Ammon's horn (tissue), 1 donor: ENCODE data around the gene EIF2AK3.
"Not testable (repeated sequence)": the region's sequence is repeated elsewhere in the genome, so short reads cannot be mapped to it uniquely, and the experiment has no call there.

ENCODE experiments used
- DNase-seq: peaks from one replicate; pipeline ENCODE4 v3.0.0-alpha.2; 2016; ENCODE audit warnings: low spot score

Gene EIF2AK3

GRCh38 chr2:88596141-88596830 lies 31.0 kb downstream of the EIF2AK3 start:
- no peak for DNase-seq

- no peak for DNase-seq
These were observed 35.6 kb downstream of the EIF2AK3 start for GRCh38 chr2:88591698-88592097.

GRCh38 chr2:88590998-88591613 lies 36.2 kb downstream of the EIF2AK3 start:
- DNase-seq: peak; percentile 73

- DNase-seq: no peak
These were observed 41.3 kb downstream of the EIF2AK3 start for GRCh38 chr2:88585969-88586368.

- no peak for DNase-seq
These were observed 45.2 kb downstream of the EIF2AK3 start for GRCh38 chr2:88582030-88582429.

DNA sequence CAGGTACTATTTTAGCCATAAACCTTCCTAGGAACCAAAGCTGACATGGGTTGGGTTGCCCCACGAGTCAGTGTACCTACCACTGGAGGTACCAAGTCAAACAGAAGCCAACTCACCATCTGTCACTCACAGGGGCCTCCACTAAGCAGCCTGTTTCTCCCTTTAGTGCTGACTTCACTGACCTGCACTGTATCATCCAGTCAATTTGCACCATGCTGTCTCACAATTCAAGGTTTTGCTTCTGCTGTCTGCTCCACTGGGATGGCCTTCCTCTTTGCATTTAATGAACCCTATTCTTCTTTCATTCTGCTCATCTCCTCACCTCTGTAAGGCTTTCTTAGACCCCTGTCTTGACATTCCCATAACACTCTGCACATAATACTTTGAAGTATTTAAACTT lies 47.2 kb downstream of the EIF2AK3 start:
- no peak for DNase-seq

DNA sequence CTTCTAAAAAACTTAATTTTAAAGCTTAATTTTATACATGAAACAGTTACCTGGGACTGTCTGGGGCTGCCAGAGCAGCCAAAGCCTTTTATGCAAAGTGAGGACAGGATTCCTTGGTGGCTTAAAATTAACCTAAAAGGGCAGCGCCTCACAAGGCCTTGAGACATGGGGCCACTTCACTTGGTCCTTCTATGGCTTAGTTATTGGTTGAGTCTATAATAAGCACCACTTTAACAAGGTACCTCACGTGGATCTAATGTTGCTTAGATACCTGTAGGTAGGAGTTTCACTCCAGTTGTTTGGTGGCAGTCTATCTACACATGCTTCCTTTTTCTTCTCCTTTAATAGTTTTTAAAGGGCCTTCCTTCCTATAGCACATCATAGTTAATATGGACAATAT lies 51.6 kb downstream of the EIF2AK3 start:
- no peak for DNase-seq

- no peak for DNase-seq
These were observed 52.2 kb downstream of the EIF2AK3 start for GRCh38 chr2:88575051-88575450.

GRCh38 chr2:88574445-88574844 lies 52.8 kb downstream of the EIF2AK3 start:
- DNase-seq: no peak

GRCh38 chr2:88568179-88568578 lies 59.1 kb downstream of the EIF2AK3 start:
- DNase-seq: no peak

DNA sequence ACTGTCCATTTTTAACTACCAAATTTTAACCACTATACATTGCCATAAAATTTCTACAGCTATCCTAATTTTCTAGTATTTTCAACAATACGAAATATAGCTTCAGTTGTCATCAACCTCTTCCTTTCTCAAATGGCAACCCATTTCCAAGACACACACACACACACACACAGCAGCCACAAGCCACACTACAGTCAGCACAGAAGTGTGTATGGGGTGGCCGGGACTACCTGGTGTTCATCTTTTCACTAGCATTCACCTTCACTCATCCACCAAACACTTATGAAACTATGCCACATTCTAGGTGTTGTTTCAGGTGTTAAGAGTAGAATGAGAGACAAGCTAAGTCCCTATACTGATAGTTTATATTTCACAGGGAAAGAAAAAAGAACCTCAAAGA lies 62.9 kb downstream of the EIF2AK3 start:
- DNase-seq: no peak

DNA sequence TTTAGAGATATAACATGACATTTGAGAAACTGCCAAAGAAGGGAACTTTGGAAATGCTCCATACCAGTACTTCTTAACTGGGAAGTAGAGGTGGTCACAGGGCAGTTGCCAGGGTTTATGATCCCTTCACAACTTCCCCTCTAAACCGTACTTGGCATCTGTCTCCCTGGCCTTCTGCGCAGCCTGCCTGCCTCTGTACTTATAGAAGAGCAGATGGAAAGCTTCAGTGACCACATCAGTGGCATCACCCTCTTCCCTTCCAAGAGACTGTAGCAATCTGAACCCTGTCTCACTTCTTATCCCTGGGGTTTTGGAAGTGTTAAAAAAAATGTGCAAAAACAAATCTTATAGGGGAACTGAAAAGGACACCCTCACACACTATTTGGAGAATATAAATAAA lies 64.1 kb downstream of the EIF2AK3 start:
- DNase-seq: no peak

DNA sequence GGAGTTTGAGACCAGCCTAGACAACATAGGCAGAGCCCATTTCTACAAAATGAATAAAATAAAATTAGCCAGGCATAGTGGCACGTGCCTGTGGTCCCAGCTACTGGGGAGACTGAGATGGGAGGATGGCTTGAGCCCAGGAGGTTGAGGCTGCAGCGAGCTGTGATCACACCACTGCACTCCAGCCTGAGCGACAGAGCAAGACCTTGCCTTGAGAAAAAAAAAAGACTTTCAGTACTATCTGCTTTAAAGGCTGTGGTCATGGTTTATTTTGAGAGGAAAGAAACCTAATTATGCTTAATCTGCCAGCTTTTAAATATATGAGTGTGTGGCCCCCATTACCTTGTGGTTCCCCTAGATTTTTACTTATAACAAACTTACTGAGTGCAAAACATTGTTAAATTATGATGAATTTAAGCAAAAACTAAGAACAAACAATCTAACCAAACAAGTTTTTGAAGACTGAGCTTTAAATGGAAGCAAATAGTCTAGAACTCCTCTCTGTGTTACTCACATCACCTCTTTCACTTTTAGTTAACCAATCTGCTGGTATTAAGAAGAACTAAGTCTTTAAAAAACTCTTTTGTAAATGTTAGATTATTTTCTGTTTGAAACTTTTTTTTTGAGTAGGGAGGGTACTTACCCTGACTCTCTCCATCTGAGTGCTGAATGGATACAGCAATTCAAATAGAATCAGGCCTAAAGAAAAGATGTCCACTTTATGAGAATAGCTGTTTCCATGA lies 65.4 kb downstream of the EIF2AK3 start:
- no peak for DNase-seq

- DNase-seq: no peak
These were observed 66.5 kb downstream of the EIF2AK3 start for GRCh38 chr2:88560619-88561307.

- no peak for DNase-seq
These were observed 70.0 kb downstream of the EIF2AK3 start for GRCh38 chr2:88557290-88557689.

- peak; percentile 42 for DNase-seq
These were observed 71.2 kb downstream of the EIF2AK3 start for GRCh38 chr2:88556026-88556425.

DNA sequence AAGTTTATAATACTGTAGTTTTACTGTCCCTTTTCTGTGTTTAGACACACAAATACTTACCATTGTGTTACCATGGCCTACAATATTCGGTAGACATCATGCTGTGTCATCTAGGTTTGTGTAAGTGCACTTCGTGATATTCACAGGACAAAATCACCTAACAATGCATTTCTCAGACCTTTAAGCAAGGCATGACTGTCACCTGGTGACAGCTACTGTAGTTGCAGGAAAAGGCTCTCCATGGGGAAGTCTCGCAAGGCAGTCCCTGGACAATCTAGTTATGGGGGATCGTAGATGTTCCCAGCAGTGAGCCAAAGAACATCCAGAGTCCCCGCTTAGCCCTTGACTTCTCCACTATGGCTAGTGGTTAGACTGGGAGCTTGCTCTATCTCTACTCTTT lies 73.1 kb downstream of the EIF2AK3 start:
- no peak for DNase-seq

DNA sequence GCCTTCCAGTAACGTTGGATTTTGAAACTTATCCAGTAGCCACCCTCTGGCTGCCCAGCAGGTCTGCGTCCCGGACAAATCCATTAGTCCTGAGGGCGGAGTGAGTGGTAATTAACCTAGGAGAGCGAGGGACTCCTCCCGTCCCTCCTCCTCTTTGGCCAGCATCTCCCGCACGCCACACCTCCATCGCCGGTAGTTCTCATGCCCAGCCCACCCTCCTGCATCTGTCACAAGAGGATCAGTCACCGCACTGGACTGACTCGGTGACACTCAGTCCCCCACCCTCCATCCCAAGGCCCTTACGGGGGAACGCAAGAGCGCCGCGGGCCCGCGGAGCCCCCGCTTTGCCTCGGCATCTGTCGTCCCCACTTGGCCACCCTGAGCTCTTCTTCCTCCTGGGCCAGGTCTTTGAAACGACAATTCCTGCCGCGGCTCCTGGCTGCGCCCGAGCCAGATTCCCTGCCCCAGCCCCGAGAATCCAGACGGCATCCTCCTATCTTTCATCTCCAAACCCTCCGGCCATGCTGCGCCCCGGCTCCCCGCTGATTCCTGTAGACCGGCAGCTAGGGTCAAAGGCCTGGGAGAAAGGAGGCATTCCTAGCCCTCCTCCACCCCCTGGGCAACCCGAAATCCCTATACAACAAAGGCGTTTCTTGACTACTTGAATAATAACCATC lies 77.5 kb downstream of the EIF2AK3 start:
- DNase-seq: no peak

GRCh38 chr2:88546291-88546690 lies 81.0 kb downstream of the EIF2AK3 start:
- DNase-seq: not testable (repeated sequence)

- no peak for DNase-seq
These were observed 82.1 kb downstream of the EIF2AK3 start for GRCh38 chr2:88545118-88545517.

DNA sequence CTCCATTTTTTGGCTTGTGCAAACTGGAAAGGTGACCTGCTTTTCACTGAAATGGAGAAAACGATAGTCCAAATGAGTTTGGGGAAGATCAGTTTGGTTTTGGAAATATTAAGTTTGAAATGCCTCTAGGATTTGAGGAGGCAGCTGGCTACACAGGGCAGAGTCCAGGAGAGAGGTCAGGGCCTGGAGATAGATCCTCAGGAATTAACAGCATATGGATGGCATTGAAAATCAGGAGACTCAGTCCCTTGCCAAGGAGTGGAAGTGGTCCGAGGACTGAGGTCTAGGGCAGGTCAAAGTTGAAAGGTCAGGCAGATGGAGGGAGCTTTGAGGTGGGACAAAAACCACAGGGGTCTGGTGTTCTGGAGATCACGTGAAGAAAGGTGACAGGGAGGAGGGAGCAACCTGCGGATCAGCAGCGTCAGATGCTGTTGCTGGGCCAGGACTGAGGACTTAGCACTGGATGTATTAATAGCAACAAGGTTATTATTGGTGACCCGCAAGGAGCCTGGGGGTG lies 83.7 kb downstream of the EIF2AK3 start:
- no peak for DNase-seq

GRCh38 chr2:88542668-88543067 lies 84.6 kb downstream of the EIF2AK3 start:
- no peak for DNase-seq
